Measurements from ENCODE around the gene MXRA7. TPM values are rescaled to one million over a fixed set of nuclear protein-coding genes. Genes with fewer than 3 reads are reported as not detected.

Gene MXRA7
- polyA plus RNA-seq, 1 of the 3 experiments (the other 2 are of a cell fraction), result 154 TPM

- Histone ChIP-seq H2AFZ (ENCODE audit: low read depth) (no peak overlapping the region), H3F3A (replicated peaks; ENCODE audit: insufficient read depth) (peaks cover 4% of the 10 kb centered on the region), H3K9ac (no peak overlapping the region), H3K36me3 (replicated peaks in 1 of 2; ENCODE audit: control insufficient read depth in 1 of 2, insufficient read depth in 2 of 2, low read length in 1 of 2) (peaks cover 14 to 36% of the 10 kb centered on the region in 2 experiments), H3K4me2 (no peak overlapping the region), H3K4me3 (ENCODE audit: low read depth in 2 of 2, low read length in 1 of 2) (no peak overlapping the region), H3K9me3 (no peaks in the 10 kb centered on the region), H3K4me1 (ENCODE audit: control insufficient read depth in 1 of 2, insufficient read depth in 2 of 2, low read depth in 1 of 2, low read length in 1 of 2) (peaks cover 0 to 28% of the 10 kb centered on the region in 2 experiments; a peak in 1 of 4 replicates), H3K27me3 (ENCODE audit: insufficient read depth) (no peaks in the 10 kb centered on the region), H4K20me1 (ENCODE audit: insufficient read depth) (peaks cover 16% of the 10 kb centered on the region), H3K9me2 (no peaks in the 10 kb centered on the region), H3K27ac (ENCODE audit: low read depth in 2 of 2, low read length in 1 of 2) (peak overlapping the region in 1 of 2 experiments; percentile 23; a peak in 2 of 4 replicates), H3K79me2 (ENCODE audit: insufficient read depth) (peaks cover 32% of the 10 kb centered on the region)
- TF ChIP-seq MEF2A (IDR thresholded peaks at IDR 0.05; ENCODE audit: borderline replicate concordance, low read depth) (no peak), RAD21 (IDR thresholded peaks at IDR 0.05; ENCODE audit: low read length) (peak; percentile 15; the same call in 1 of the 2 replicates), CHD2 (IDR thresholded peaks at IDR 0.05; ENCODE audit: low read length, partially characterized antibody) (peak; percentile 22), GATA2 (CRISPR knock-in tag; IDR thresholded peaks at IDR 0.05) (no peak), FOXM1 (IDR thresholded peaks at IDR 0.05; ENCODE audit: low read depth) (no peak), MXI1 (IDR thresholded peaks at IDR 0.05; ENCODE audit: low read depth, low read length) (peak; percentile 73)
- TF ChIP-seq, protein P1, sequence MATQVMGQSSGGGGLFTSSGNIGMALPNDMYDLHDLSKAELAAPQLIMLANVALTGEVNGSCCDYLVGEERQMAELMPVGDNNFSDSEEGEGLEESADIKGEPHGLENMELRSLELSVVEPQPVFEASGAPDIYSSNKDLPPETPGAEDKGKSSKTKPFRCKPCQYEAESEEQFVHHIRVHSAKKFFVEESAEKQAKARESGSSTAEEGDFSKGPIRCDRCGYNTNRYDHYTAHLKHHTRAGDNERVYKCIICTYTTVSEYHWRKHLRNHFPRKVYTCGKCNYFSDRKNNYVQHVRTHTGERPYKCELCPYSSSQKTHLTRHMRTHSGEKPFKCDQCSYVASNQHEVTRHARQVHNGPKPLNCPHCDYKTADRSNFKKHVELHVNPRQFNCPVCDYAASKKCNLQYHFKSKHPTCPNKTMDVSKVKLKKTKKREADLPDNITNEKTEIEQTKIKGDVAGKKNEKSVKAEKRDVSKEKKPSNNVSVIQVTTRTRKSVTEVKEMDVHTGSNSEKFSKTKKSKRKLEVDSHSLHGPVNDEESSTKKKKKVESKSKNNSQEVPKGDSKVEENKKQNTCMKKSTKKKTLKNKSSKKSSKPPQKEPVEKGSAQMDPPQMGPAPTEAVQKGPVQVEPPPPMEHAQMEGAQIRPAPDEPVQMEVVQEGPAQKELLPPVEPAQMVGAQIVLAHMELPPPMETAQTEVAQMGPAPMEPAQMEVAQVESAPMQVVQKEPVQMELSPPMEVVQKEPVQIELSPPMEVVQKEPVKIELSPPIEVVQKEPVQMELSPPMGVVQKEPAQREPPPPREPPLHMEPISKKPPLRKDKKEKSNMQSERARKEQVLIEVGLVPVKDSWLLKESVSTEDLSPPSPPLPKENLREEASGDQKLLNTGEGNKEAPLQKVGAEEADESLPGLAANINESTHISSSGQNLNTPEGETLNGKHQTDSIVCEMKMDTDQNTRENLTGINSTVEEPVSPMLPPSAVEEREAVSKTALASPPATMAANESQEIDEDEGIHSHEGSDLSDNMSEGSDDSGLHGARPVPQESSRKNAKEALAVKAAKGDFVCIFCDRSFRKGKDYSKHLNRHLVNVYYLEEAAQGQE (IDR thresholded peaks at IDR 0.05; ENCODE audit: low read depth, low read length), result no peak
- whole genome bisulfite sequencing (ENCODE audit: low lambda C conversion rate), result 90% methylated on average over 14 of the region's 15 CpGs
- ChIA-PET POLR2A (interaction anchor here (1.1 to 2.3 kb wide), 2 partner anchors 11 to 132 kb away, joined by 3 to 8 read pairs; no protein-coding TSS in a partner anchor), CTCF (interaction anchor here (1.0 to 12.2 kb wide), 12 partner anchors 11 to 380 kb away, joined by 3 to 255 read pairs (median 6); partner anchors contain the start of genes JMJD6, METTL23 and MXRA7)
- peak; percentile 75 for DNase-seq
These were observed 24.0 kb downstream of the MXRA7 start for GRCh38 chr17:76686538-76687297.

DNA sequence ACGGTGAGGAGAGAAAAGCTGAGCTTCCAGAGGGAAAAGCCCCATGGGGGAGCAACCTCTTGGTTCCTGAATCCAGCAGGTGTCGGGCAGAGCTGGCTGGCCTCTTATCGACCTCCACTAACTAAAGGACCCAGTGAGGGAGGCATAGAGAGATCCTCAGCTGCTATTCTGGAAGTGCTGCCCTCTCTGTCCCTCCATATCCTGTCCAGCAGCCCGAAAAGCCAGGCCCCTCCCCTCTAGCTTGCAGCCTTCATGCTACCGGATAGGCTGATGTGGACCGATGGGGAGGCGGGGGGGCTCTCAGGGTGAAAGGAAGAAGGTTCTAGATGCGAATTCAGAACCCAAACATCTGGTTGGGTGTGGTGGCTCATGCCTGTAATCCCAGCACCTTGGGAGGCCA, 24.9 kb downstream of the MXRA7 start:
- Histone ChIP-seq H3K4me1 (ENCODE audit: control insufficient read depth in 1 of 2, insufficient read depth in 2 of 2, low read depth in 1 of 2, low read length in 1 of 2) (peaks cover 0 to 36% of the 10 kb centered on the region in 2 experiments; a peak in 1 of 4 replicates), H3K79me2 (ENCODE audit: insufficient read depth) (peaks cover 23% of the 10 kb centered on the region), H3K9me3 (no peaks in the 10 kb centered on the region), H3K27ac (ENCODE audit: low read depth in 2 of 2, low read length in 1 of 2) (no peak overlapping the region; a peak in 1 of 4 replicates), H3K9ac (no peak overlapping the region), H3K4me3 (ENCODE audit: low read depth in 2 of 2, low read length in 1 of 2) (no peak overlapping the region), H3K9me2 (no peaks in the 10 kb centered on the region), H3K27me3 (ENCODE audit: insufficient read depth) (no peaks in the 10 kb centered on the region), H3K4me2 (no peak overlapping the region), H4K20me1 (ENCODE audit: insufficient read depth) (peaks cover 13% of the 10 kb centered on the region), H3K36me3 (replicated peaks in 1 of 2; ENCODE audit: control insufficient read depth in 1 of 2, insufficient read depth in 2 of 2, low read length in 1 of 2) (peaks cover 15 to 36% of the 10 kb centered on the region in 2 experiments), H2AFZ (ENCODE audit: low read depth) (no peak overlapping the region), H3F3A (replicated peaks; ENCODE audit: insufficient read depth) (peaks cover 4% of the 10 kb centered on the region)
- no peak for DNase-seq
- TF ChIP-seq NRF1 (IDR thresholded peaks at IDR 0.05; ENCODE audit: low read depth, low read length), result no peak
- no peak for TF ChIP-seq EP300 (IDR thresholded peaks at IDR 0.05; ENCODE audit: borderline replicate concordance in 1 of 2, low read depth in 1 of 2, low read length in 1 of 2)
- TF ChIP-seq NFIC (IDR thresholded peaks at IDR 0.05; ENCODE audit: borderline replicate concordance), result no peak
- TF ChIP-seq, protein P2, sequence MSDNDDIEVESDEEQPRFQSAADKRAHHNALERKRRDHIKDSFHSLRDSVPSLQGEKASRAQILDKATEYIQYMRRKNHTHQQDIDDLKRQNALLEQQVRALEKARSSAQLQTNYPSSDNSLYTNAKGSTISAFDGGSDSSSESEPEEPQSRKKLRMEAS (IDR thresholded peaks at IDR 0.05; ENCODE audit: low read depth), result no peak
- no peak for TF ChIP-seq YY1 (IDR thresholded peaks at IDR 0.05; ENCODE audit: low read depth)
- WGBS (ENCODE audit: low lambda C conversion rate), result 99% methylated on average over 8 of the region's 8 CpGs
- ChIA-PET CTCF (interaction anchor here (1.0 to 12.2 kb wide), 9 partner anchors 11 to 402 kb away, joined by 3 to 255 read pairs (median 8); partner anchors contain the start of genes JMJD6, METTL23 and MXRA7), POLR2A (interaction anchor here (2.3 kb wide), 1 partner anchor 11 kb away, joined by 8 read pairs; no protein-coding TSS in a partner anchor)

Data from SK-N-SH (cell line).